GM12878 (cell line): ENCODE results near the gene ZDHHC1. TPM values are rescaled to one million over a fixed set of nuclear protein-coding genes. Genes with fewer than 3 reads are reported as not detected.

Experiments
- ATAC-seq: fragments of 200-7000 bp; cut with Tn5 transposase; 3 replicates; pipeline ENCODE4 v1.9.1; 2020; ENCODE audit warnings: mild to moderate bottlenecking, moderate library complexity
- BruUV-seq: library from RNA; stranded (reverse); fragments of 400-500 nt; replicated peaks from 2 replicates; lab custom pipeline; 2021; lab: Mats Ljungman, UMichigan
- CTCF ChIA-PET: fragments of 300-600 bp; sonication (Branson Sonifier 250); formaldehyde crosslinking; extraction: SDS; loops from one replicate; lab custom pipeline; 2021; ENCODE audit warnings: inconsistent platforms; lab: Yijun Ruan, JAX
- POLR2A ChIA-PET: fragments of 350-600 bp; formaldehyde crosslinking; extraction: SDS; loops from one replicate; lab custom pipeline; 2021; ENCODE audit warnings: inconsistent platforms; lab: Charles Lee
- RAD21 ChIA-PET: fragments of 300-600 bp; sonication (Branson Sonifier 250); formaldehyde crosslinking; loops from one replicate; lab custom pipeline; 2023; ENCODE audit warnings: antibody characterized with exemption; ENCODE audit not compliant: unreplicated experiment; lab: Charles Lee
- SMC1A ChIA-PET: fragments of 300-600 bp; sonication (Branson Sonifier 250); formaldehyde crosslinking; loops from one replicate; lab custom pipeline; 2023; ENCODE audit not compliant: unreplicated experiment, uncharacterized antibody; lab: Charles Lee
- DNase-seq: peaks from one replicate; pipeline ENCODE4 v3.0.0-alpha.2; 2011; ENCODE audit warnings: low read depth, low spot score
- FAIRE-seq: peaks from 3 replicates; lab custom pipeline; 2011; peaks lifted over from hg19 to GRCh38; lab: Jason Lieb, UNC
- H2AFZ ChIP-seq: 2 replicates; pipeline ENCODE4 v1.6.0; 2011; ENCODE audit warnings: low read depth, low read length, control low read depth; ENCODE audit not compliant: control insufficient read depth
- H3K27ac ChIP-seq: 2 replicates; pipeline ENCODE4 v1.5.1; 2011; ENCODE audit warnings: control low read depth; ENCODE audit not compliant: control insufficient read depth, insufficient read depth
- H3K27me3 ChIP-seq, 2 experiments: replicated peaks in 1 of 2; 2 replicates each; pipeline versions ENCODE4 v1.6.0 to v1.6.1; 2011; ENCODE audit warnings: low read length in 1 of 2; ENCODE audit not compliant: control insufficient read depth in 2 of 2, insufficient read depth in 2 of 2
- H3K36me3 ChIP-seq, 2 experiments: 2 replicates each; pipeline ENCODE4 v1.5.1; 2011; ENCODE audit warnings: low read length in 1 of 2; ENCODE audit not compliant: control insufficient read depth in 2 of 2, insufficient read depth in 2 of 2
- H3K4me1 ChIP-seq: 2 replicates; pipeline ENCODE4 v1.6.1; 2011; ENCODE audit warnings: mild to moderate bottlenecking, low read length, moderate library complexity, mixed read lengths; ENCODE audit not compliant: control insufficient read depth, insufficient read depth
- H3K4me2 ChIP-seq: 2 replicates; pipeline ENCODE4 v1.6.0; 2011; ENCODE audit warnings: control low read depth; ENCODE audit not compliant: control insufficient read depth, insufficient read depth
- H3K4me3 ChIP-seq: fragments of 200-600 bp; sonication (generic); 2 replicates; pipeline ENCODE4 v1.5.1; 2016
- H3K79me2 ChIP-seq: 2 replicates; pipeline ENCODE4 v1.6.0; 2011; ENCODE audit warnings: low read length; ENCODE audit not compliant: control insufficient read depth, insufficient read depth
- H3K9ac ChIP-seq: 2 replicates; pipeline ENCODE4 v1.8.0; 2011; ENCODE audit warnings: low read length, control low read depth, mixed read lengths; ENCODE audit not compliant: control insufficient read depth, insufficient read depth
- H3K9me3 ChIP-seq: replicated peaks from 3 replicates; pipeline ENCODE4 v1.5.1; 2011; ENCODE audit warnings: mild to moderate bottlenecking, low read length; ENCODE audit not compliant: control insufficient read depth, insufficient read depth
- H4K20me1 ChIP-seq: 2 replicates; pipeline ENCODE4 v1.6.0; 2011; ENCODE audit not compliant: control insufficient read depth, insufficient read depth
- IRF3 ChIP-seq: fragments of 450-650 bp; IDR thresholded peaks from 2 replicates; pipeline ENCODE4 v1.6.1; 2014; ENCODE audit warnings: mild to moderate bottlenecking
- PAX8 ChIP-seq: fragments of 450-650 bp; IDR thresholded peaks from 2 replicates; pipeline ENCODE4 v1.6.1; 2017; ENCODE audit warnings: mild to moderate bottlenecking, moderate library complexity
- RB1 ChIP-seq: fragments of 450-650 bp; formaldehyde crosslinking; IDR thresholded peaks from 2 replicates; pipeline ENCODE4 v1.6.1; 2017; ENCODE audit warnings: mild to moderate bottlenecking, borderline replicate concordance
- SUZ12 ChIP-seq: fragments of 200-600 bp; sonication (generic); IDR thresholded peaks from one replicate; pipeline ENCODE4 v1.6.1; 2018; ENCODE audit warnings: antibody characterized with exemption, mild to moderate bottlenecking; ENCODE audit not compliant: unreplicated experiment
- TAF1 ChIP-seq: IDR thresholded peaks from 2 replicates; pipeline ENCODE4 v1.6.1; 2011; ENCODE audit warnings: mild to moderate bottlenecking, low read depth, low read length, borderline replicate concordance
- ZBED1 ChIP-seq: IDR thresholded peaks from 2 replicates; pipeline ENCODE4 v1.6.1; 2016; ENCODE audit warnings: borderline replicate concordance
- ZBTB40 ChIP-seq: fragments of 450-650 bp; IDR thresholded peaks from 2 replicates; pipeline ENCODE4 v1.6.1; 2016; ENCODE audit warnings: mild to moderate bottlenecking, moderate library complexity, borderline replicate concordance
- ZNF217 ChIP-seq: fragments of 450-650 bp; IDR thresholded peaks from 2 replicates; pipeline ENCODE4 v1.6.1; 2017; ENCODE audit warnings: antibody characterized with exemption, mild to moderate bottlenecking
- ZNF24 ChIP-seq: fragments of 450-650 bp; IDR thresholded peaks from 2 replicates; pipeline ENCODE4 v1.6.1; 2017; ENCODE audit warnings: antibody characterized with exemption, mild to moderate bottlenecking
- WGBS: methylation state at CpG from one replicate; pipeline ENCODE4 v1.1.6; 2016; ENCODE audit warnings: low lambda C conversion rate; ENCODE audit not compliant: insufficient replicate concordance, insufficient coverage; ENCODE audit errors: missing lambda C conversion rate; 5-methylcytosine and 5-hydroxymethylcytosine counted together
- in situ Hi-C: fragments of 300-500 bp; cut with MboI; formaldehyde crosslinking; loops from 9 replicates; pipeline ENCODE4 v1.14.3; 2018; ENCODE audit warnings: mixed read lengths
- intact Hi-C: fragments of 100-400 bp; cut with micrococcal nuclease; formaldehyde crosslinking; loops from one replicate; pipeline ENCODE4 v1.14.2; 2022; ENCODE audit not compliant: unreplicated experiment
- polyA plus RNA-seq, 11 experiments: library from polyadenylated mRNA; depleted of rRNA in 4 of 11; unstranded in 6 of 11; stranded (reverse) in 5 of 11; fragments of >200 nt; fragmentation: Nextera tagmentation in 4 of 11; fragmentation: Illumina TruSeq in 1 of 11; extraction: Ambion mirVana in 4 of 11; extraction: Trizol in 1 of 11; gene quantifications; 1 replicate in 1 of 11; 2 replicates in 10 of 11; pipeline versions ENCODE4 v1.2.1 to v1.2.3, GENCODE V29; 2011 to 2016; ENCODE audit warnings: inconsistent platforms in 2 of 11, missing spikeins in 2 of 11, low read depth in 1 of 11
- total RNA-seq, 4 experiments: library from RNA; depleted of rRNA in 3 of 4; stranded (reverse); fragments of >200 nt in 3 of 4; fragmentation: Illumina TruSeq in 1 of 4; extraction: Trizol in 1 of 4; gene quantifications; 2 replicates each; pipeline versions ENCODE4 v1.2.1 to v1.2.3, GENCODE V29; 2013 to 2021
- TF ChIP-seq, protein P1 (sequence below): IDR thresholded peaks from 2 replicates; pipeline ENCODE4 v1.6.1; 2012; ENCODE audit warnings: low read length, inconsistent platforms

ZDHHC1 gene
- total and polyA plus RNA-seq, 10 of the 15 experiments (the other 5 are each of a cell fraction or from before 2014, with no cell fraction given), result 0.07 to 1.2 (median 0.66) TPM; not detected in 2

DNA sequence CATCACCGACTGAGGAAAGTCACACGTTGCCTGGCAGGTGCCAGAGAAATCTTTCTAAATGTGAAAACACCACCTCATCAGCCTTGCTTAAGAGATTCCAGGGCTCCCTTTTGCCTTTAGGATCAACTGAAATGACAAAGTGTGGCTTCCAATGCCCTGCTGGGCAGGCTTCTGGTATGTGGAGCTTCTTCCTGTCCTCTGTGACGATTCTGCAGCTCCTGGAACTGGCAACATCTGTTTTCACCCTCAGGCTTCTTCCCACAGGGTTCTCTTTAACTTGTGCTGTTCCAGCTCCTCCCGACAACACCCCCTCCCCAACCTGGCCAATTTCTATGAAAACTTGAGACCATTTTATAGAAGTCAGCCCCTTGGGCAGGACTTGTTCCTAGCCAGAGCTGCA lies 4.8 kb upstream of the ZDHHC1 start:
- Histone ChIP-seq H3K4me3 (no peak overlapping the region), H3K79me2 (no peaks in the 10 kb centered on the region), H2AFZ (no peak overlapping the region), H3K27me3 (peaks cover 4 to 6% of the 10 kb centered on the region in 2 experiments; a peak in 3 of 4 replicates), H3K4me2 (no peak overlapping the region), H3K4me1 (no peaks in the 10 kb centered on the region), H3K9me3 (no peaks in the 10 kb centered on the region), H3K9ac (no peak overlapping the region), H3K36me3 (no peaks in the 10 kb centered on the region), H3K27ac (no peak overlapping the region), H4K20me1 (0 out of 2 replicates have a peak, but pooled peaks cover 2% of the 10 kb centered on the region)
- ChIA-PET RAD21 (interaction anchor here (0.6 to 0.9 kb wide), 2 partner anchors 14 to 27 kb away, joined by 3 read pairs; no protein-coding TSS in a partner anchor), SMC1A (interaction anchor here (1.2 kb wide), 1 partner anchor 27 kb away, joined by 4 read pairs; no protein-coding TSS in a partner anchor), CTCF (interaction anchor here (0.6 to 0.7 kb wide), 2 partner anchors 53 to 1057 kb away, joined by 4 read pairs; no protein-coding TSS in a partner anchor), POLR2A (no interaction called here)
- ATAC-seq (no peak), FAIRE-seq (no peak), DNase-seq (no peak)
- WGBS, result 15% methylated on average over 4 of the region's 4 CpGs
- no TSS peak for BruUV-seq
- in situ Hi-C loops, result loop anchor here (25.0 kb wide), 1 partner anchor 434 kb away; the partner anchor contains the start of gene CES4A
- TF ChIP-seq RB1, result no peak
- no peak for TF ChIP-seq ZBTB40
- TF ChIP-seq ZNF217, result no peak
- TF ChIP-seq TAF1, result no peak
- no peak for TF ChIP-seq SUZ12
- TF ChIP-seq ZNF24, result no peak
- TF ChIP-seq IRF3, result no peak
- TF ChIP-seq PAX8, result no peak
- TF ChIP-seq ZBED1, result no peak
- TF ChIP-seq, protein P1, sequence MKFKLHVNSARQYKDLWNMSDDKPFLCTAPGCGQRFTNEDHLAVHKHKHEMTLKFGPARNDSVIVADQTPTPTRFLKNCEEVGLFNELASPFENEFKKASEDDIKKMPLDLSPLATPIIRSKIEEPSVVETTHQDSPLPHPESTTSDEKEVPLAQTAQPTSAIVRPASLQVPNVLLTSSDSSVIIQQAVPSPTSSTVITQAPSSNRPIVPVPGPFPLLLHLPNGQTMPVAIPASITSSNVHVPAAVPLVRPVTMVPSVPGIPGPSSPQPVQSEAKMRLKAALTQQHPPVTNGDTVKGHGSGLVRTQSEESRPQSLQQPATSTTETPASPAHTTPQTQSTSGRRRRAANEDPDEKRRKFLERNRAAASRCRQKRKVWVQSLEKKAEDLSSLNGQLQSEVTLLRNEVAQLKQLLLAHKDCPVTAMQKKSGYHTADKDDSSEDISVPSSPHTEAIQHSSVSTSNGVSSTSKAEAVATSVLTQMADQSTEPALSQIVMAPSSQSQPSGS, result no peak
- intact Hi-C loops, result no loop called here
